H9 (cell line): Measurements from ENCODE around the gene DENND5B. TPM values are rescaled to one million over a fixed set of nuclear protein-coding genes. Genes with fewer than 3 reads are reported as not detected.

Source experiments
- DNase-seq: peaks from one replicate; pipeline ENCODE4 v3.0.0-alpha.2; 2017
- H2AFZ ChIP-seq: one replicate; pipeline ENCODE4 v1.6.1; 2013; ENCODE audit warnings: mild to moderate bottlenecking, low read length, control low read depth, moderate library complexity
- H2AK5ac ChIP-seq: 2 replicates; pipeline ENCODE4 v1.6.1; 2013; ENCODE audit warnings: low read length, control low read depth, mixed read lengths; ENCODE audit not compliant: insufficient read length
- H2BK120ac ChIP-seq: one replicate; pipeline ENCODE4 v1.6.1; 2013; ENCODE audit warnings: low read depth, mild to moderate bottlenecking, low read length, control low read depth, inconsistent platforms; ENCODE audit not compliant: poor library complexity, severe bottlenecking
- H2BK12ac ChIP-seq: 2 replicates; pipeline ENCODE4 v1.6.1; 2013; ENCODE audit warnings: low read length, control low read depth, mixed read lengths, low read depth; ENCODE audit not compliant: insufficient read length
- H2BK15ac ChIP-seq: 2 replicates; pipeline ENCODE4 v1.6.1; 2013; ENCODE audit warnings: low read depth, low read length, control low read depth
- H2BK20ac ChIP-seq: one replicate; pipeline ENCODE4 v1.6.1; 2013; ENCODE audit warnings: low read depth, mild to moderate bottlenecking, low read length, control low read depth, inconsistent platforms; ENCODE audit not compliant: poor library complexity, severe bottlenecking
- H2BK5ac ChIP-seq: 2 replicates; pipeline ENCODE4 v1.6.1; 2013; ENCODE audit warnings: low read length, control low read depth, mixed read lengths; ENCODE audit not compliant: insufficient read length
- H3K14ac ChIP-seq: 2 replicates; pipeline ENCODE4 v1.6.1; 2013; ENCODE audit warnings: low read length, control low read depth; ENCODE audit not compliant: insufficient read depth
- H3K18ac ChIP-seq: 2 replicates; pipeline ENCODE4 v1.6.1; 2013; ENCODE audit warnings: low read depth, mild to moderate bottlenecking, mixed read lengths, low read length, control low read depth; ENCODE audit not compliant: insufficient read length
- H3K23ac ChIP-seq: 2 replicates; pipeline ENCODE4 v1.6.1; 2013; ENCODE audit warnings: low read length, control low read depth, mixed read lengths, low read depth; ENCODE audit not compliant: insufficient read length
- H3K23me2 ChIP-seq: 2 replicates; pipeline ENCODE4 v1.6.1; 2013; ENCODE audit warnings: low read depth, mild to moderate bottlenecking, mixed read lengths, low read length, control low read depth; ENCODE audit not compliant: insufficient read length, poor library complexity, severe bottlenecking
- H3K27ac ChIP-seq: 2 replicates; pipeline ENCODE4 v1.5.1; 2013; ENCODE audit warnings: low read length, control low read depth, mixed read lengths, low read depth; ENCODE audit not compliant: insufficient read length
- H3K27me3 ChIP-seq: 2 replicates; pipeline ENCODE4 v1.6.1; 2013; ENCODE audit warnings: low read length, control low read depth, inconsistent platforms; ENCODE audit not compliant: insufficient read depth
- H3K4ac ChIP-seq: 2 replicates; pipeline ENCODE4 v1.6.1; 2013; ENCODE audit warnings: low read depth, mild to moderate bottlenecking, control low read depth, inconsistent platforms, low read length, moderate library complexity
- H3K4me1 ChIP-seq: 2 replicates; pipeline ENCODE4 v1.6.1; 2013; ENCODE audit warnings: low read length, control low read depth, inconsistent platforms; ENCODE audit not compliant: insufficient read depth
- H3K4me2 ChIP-seq: 2 replicates; pipeline ENCODE4 v1.6.1; 2013; ENCODE audit warnings: low read length, control low read depth, mixed read lengths; ENCODE audit not compliant: insufficient read length, insufficient read depth
- H3K56ac ChIP-seq: 2 replicates; pipeline ENCODE4 v1.6.1; 2013; ENCODE audit warnings: low read depth, mild to moderate bottlenecking, mixed read lengths, low read length, control low read depth; ENCODE audit not compliant: insufficient read length
- H3K79me1 ChIP-seq: 2 replicates; pipeline ENCODE4 v1.6.1; 2013; ENCODE audit warnings: low read depth, mild to moderate bottlenecking, moderate library complexity, low read length, control low read depth, inconsistent platforms; ENCODE audit not compliant: insufficient read depth, poor library complexity, severe bottlenecking
- H3K79me2 ChIP-seq: 2 replicates; pipeline ENCODE4 v1.6.1; 2013; ENCODE audit warnings: low read length, control low read depth, inconsistent platforms; ENCODE audit not compliant: insufficient read depth
- H3K9ac ChIP-seq: 2 replicates; pipeline ENCODE4 v1.6.1; 2013; ENCODE audit warnings: low read length, control low read depth, mixed read lengths; ENCODE audit not compliant: insufficient read length; ENCODE audit errors: extremely low read depth
- H3K9me3 ChIP-seq: one replicate; pipeline ENCODE4 v1.6.1; 2013; ENCODE audit warnings: low read depth, low read length, inconsistent platforms; ENCODE audit not compliant: control insufficient read depth
- H3T11ph ChIP-seq: one replicate; pipeline ENCODE4 v1.6.1; 2013; ENCODE audit warnings: mild to moderate bottlenecking, low read length, control low read depth, inconsistent platforms
- H4K20me1 ChIP-seq: one replicate; pipeline ENCODE4 v1.6.1; 2013; ENCODE audit not compliant: control insufficient read depth, insufficient read length, insufficient read depth
- H4K5ac ChIP-seq: 2 replicates; pipeline ENCODE4 v1.6.1; 2013; ENCODE audit warnings: low read depth, mild to moderate bottlenecking, mixed read lengths, low read length, control low read depth; ENCODE audit not compliant: insufficient read length
- H4K8ac ChIP-seq: replicated peaks from 2 replicates; pipeline ENCODE4 v1.6.1; 2013; ENCODE audit warnings: low read length, control low read depth, mixed read lengths, low read depth; ENCODE audit not compliant: insufficient read length
- H4K91ac ChIP-seq: 2 replicates; pipeline ENCODE4 v1.6.1; 2013; ENCODE audit warnings: low read depth, mild to moderate bottlenecking, moderate library complexity, mixed read lengths, low read length, control low read depth; ENCODE audit not compliant: insufficient read length
- H3K27ac Mint-ChIP-seq, 3 experiments: 2 replicates in 2 of 3; 3 replicates in 1 of 3; pipeline ENCODE4 v1.8.0; 2020 to 2021; ENCODE audit warnings: mixed read lengths in 3 of 3, mild to moderate bottlenecking in 1 of 3, moderate library complexity in 1 of 3
- H3K27me3 Mint-ChIP-seq: 2 replicates; pipeline ENCODE4 v1.8.0; 2021; ENCODE audit warnings: low read depth, mild to moderate bottlenecking, moderate library complexity, mixed read lengths
- H3K36me3 Mint-ChIP-seq, 3 experiments: 2 replicates in 2 of 3; 3 replicates in 1 of 3; pipeline ENCODE4 v1.8.0; 2020 to 2021; ENCODE audit warnings: low read depth in 3 of 3, mixed read lengths in 3 of 3; ENCODE audit not compliant: insufficient read depth in 1 of 3
- H3K4me1 Mint-ChIP-seq, 2 experiments: 2 replicates each; pipeline ENCODE4 v1.8.0; 2020; ENCODE audit warnings: mixed read lengths in 2 of 2
- H3K4me3 Mint-ChIP-seq, 2 experiments: 2 replicates in 1 of 2; 3 replicates in 1 of 2; pipeline ENCODE4 v1.8.0; 2020 to 2021; ENCODE audit warnings: mild to moderate bottlenecking in 2 of 2, mixed read lengths in 2 of 2, moderate library complexity in 1 of 2
- H3K9me3 Mint-ChIP-seq, 2 experiments: 2 replicates in 1 of 2; 3 replicates in 1 of 2; pipeline ENCODE4 v1.8.0; 2020; ENCODE audit warnings: mild to moderate bottlenecking in 2 of 2, mixed read lengths in 2 of 2, moderate library complexity in 1 of 2
- WGBS: extraction: QIAGEN DNeasy Blood & Tissue Kit; methylation state at CpG from one replicate; pipeline ENCODE4 v1.1.7; 2013; ENCODE audit warnings: missing lambda C conversion rate, low lambda C conversion rate, mixed read lengths; ENCODE audit not compliant: insufficient read length; ENCODE audit errors: extremely low coverage; 5-methylcytosine and 5-hydroxymethylcytosine counted together
- total RNA-seq: library from RNA; stranded (reverse); gene quantifications from 2 replicates; pipeline ENCODE4 v1.2.1, GENCODE V29; 2021
- TF ChIP-seq, protein P1 (sequence below): fragments of 200-600 bp; sonication (generic); conservative IDR thresholded peaks from 3 replicates; pipeline ENCODE4 v1.8.0; 2021; ENCODE audit warnings: antibody characterized with exemption, mild to moderate bottlenecking

DENND5B gene
- total RNA-seq, 1 experiment from 2014 or later = 13.4 TPM

DNA sequence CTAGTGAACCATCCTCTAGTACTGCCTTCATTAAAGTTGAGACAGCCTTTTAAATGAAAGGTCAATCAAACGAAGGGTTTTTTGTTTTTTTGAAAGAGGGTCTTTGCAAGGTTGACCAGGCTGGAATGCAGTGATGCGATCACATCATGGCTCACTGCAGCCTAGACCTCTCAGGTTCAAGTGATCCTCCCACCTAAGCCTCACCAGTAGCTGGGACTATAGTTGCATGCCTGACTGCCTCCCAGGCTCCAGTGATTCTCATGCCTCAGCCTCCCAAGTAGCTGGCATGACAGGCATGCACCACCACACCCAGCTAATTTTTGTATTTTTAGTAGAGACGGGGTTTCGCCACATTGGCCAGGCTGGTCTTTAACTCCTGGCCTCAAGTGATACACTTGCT lies 150.3 kb downstream of the DENND5B start:
- Histone ChIP-seq H3K79me1 (no peaks in the 10 kb centered on the region), H3K56ac (no peak overlapping the region), H3K4me2 (no peak overlapping the region), H2AFZ (no peak overlapping the region), H3K4ac (no peak overlapping the region), H3K23ac (no peak overlapping the region), H2AK5ac (no peak overlapping the region), H3K9ac (no peak overlapping the region), H2BK20ac (no peak overlapping the region), H3K4me1 (no peaks in the 10 kb centered on the region), H4K91ac (no peak overlapping the region), H4K5ac (no peak overlapping the region), H3T11ph (no peak overlapping the region), H3K23me2 (no peaks in the 10 kb centered on the region), H3K79me2 (no peaks in the 10 kb centered on the region), H2BK120ac (no peak overlapping the region), H3K14ac (no peak overlapping the region), H4K8ac (no peak overlapping the region), H3K9me3 (no peaks in the 10 kb centered on the region), H3K27ac (no peak overlapping the region), H2BK12ac (no peak overlapping the region), H4K20me1 (no peaks in the 10 kb centered on the region), H3K27me3 (no peaks in the 10 kb centered on the region), H3K18ac (no peak overlapping the region), H2BK15ac (no peak overlapping the region), H2BK5ac (no peak overlapping the region)
- Mint-ChIP-seq H3K27me3 (no peaks in the 10 kb centered on the region; the same call in 1 of the 2 replicates), H3K4me3 (no peak overlapping the region), H3K36me3 (no peaks in the 10 kb centered on the region; a peak in 1 of 7 replicates), H3K9me3 (no peaks in the 10 kb centered on the region), H3K27ac (no peak overlapping the region), H3K4me1 (0 out of 4 replicates have a peak, but pooled peaks cover 0 to 5% of the 10 kb centered on the region in 2 experiments)
- TF ChIP-seq, protein P1, sequence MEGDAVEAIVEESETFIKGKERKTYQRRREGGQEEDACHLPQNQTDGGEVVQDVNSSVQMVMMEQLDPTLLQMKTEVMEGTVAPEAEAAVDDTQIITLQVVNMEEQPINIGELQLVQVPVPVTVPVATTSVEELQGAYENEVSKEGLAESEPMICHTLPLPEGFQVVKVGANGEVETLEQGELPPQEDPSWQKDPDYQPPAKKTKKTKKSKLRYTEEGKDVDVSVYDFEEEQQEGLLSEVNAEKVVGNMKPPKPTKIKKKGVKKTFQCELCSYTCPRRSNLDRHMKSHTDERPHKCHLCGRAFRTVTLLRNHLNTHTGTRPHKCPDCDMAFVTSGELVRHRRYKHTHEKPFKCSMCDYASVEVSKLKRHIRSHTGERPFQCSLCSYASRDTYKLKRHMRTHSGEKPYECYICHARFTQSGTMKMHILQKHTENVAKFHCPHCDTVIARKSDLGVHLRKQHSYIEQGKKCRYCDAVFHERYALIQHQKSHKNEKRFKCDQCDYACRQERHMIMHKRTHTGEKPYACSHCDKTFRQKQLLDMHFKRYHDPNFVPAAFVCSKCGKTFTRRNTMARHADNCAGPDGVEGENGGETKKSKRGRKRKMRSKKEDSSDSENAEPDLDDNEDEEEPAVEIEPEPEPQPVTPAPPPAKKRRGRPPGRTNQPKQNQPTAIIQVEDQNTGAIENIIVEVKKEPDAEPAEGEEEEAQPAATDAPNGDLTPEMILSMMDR = no peak
- no CpG with 5 or more reads among the region's 4 CpGs for WGBS
- DNase-seq = no peak
